Measurements from ENCODE around the gene ZFP91.

The ZFP91 gene

DNA sequence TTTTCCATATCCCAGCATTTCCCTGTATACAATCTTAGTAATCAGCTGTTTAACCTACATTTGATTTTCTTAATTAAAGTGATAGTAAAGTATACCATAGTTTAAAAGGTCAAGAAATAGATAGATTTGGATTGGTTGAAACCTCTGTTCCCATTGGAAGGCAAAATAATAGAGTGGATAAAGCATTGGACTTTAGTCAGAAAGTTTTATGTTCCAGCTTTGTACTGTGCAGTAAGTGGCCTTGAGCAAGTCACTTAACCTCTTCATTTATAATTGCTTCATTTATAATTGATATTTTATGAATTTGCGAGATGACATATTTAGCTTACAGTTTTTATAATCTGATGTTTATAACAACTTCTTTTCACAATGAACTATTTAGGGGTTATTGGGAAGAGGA, 3.6 kb downstream of the ZFP91 start:
- no peak for DNase-seq

DNA sequence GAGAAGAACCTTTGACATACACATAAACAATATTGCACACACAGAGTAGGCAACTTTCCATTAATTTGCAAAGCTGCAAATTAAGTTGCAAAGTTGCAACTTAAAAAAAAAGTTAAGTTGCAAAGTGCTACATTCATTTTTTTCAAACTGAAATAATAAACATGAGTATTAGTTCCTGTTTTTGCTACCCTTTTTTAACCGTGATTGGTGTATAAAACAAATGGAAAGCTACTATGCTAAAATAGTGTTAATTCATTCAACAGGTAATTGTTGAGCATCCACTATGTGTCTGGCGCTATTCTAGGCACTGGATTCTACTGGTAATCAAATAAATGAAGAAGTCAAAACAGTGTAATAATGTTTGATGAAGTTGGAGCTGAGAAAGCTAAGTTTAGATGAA, 8.1 kb downstream of the ZFP91 start:
- no peak for DNase-seq

DNA sequence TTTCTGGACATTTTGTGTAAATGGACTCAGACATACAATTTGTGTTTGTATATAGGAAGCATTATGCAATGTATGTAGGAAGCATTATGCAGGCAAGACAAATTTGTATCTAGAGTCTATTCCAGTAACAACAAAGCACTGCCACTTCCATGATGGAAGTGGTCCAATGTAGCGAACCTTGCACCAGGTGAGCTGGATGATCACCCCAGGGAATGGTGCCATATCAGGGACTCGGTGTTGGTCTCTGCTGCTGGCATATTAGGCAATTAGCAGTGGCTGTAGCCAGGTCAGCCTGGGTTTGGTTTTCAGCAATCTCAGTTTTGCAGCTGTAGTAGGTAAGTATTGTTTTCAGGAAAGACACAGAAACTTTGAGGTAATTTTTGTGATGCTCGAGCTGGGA, 12.8 kb downstream of the ZFP91 start:
- DNase-seq, result no peak

DNA sequence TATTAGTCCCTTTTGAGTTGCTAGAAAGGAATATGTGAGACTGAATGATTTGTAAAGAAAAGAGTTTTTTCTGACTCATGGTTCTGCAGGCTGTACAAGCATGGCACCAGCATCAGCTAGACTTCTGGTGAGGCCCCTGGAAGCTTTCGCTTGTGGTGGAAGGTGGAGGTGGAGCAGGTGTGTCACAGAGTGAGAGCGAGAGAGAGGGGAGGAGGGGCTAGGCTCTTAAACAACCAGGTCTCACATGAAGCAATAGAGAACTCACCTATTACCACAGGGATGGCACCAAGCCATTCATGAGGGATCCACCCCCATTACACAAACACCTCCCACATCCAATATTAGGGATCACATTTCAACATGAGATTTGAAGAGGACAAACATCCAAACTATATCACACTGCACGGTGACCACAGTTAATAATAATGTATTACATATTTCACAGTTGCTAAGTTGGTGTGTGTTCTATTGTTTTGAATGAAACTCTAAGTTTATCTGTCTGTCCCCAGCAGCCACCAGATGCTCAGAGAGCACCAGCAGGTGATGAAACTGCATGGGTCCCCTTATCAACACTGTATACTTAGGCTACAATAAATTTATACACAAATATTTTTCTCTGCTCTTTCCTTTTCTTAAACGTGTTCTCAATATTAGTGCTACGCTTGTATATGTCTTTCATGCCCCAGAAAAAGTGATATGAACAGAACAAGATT, 14.1 kb downstream of the ZFP91 start:
- DNase-seq, result no peak

DNA sequence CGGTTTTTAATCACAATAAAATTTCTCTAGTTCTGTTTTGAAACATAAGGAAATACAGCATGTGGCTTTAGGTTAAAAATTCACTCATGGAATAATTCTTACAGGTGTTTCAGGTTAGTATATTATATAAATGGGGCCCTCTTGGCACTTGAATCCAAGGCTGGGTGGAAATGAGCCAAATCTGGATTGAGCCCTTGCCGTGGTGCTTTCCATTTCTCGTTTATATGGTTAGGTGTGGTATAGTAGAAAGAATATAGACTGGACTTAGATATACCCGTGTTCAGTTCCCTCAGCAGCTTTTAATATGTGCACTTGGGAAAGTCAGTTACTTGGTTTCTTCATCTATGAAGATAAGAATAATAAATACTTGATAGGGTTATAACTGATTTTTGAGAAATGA, 16.0 kb downstream of the ZFP91 start:
- no peak for DNase-seq

DNA sequence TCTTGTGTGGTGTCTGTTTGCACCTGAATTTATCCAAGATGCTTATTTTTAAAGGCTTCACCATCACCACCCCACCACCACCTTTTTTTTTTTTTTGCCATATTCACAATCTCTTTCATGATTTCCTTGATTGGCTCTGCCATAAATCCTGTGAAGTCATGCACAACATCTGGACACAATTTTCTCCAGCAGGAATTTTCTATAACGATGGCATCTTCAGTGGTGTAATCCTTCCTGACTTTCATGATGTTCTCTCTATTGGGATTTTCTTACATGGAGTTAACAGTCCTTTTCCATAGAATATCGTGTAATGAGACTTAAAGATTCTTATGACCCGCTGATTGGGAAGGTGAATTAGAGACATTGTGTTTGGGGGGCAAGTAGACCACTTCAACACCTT, 17.8 kb downstream of the ZFP91 start:
- DNase-seq, result no peak

DNA sequence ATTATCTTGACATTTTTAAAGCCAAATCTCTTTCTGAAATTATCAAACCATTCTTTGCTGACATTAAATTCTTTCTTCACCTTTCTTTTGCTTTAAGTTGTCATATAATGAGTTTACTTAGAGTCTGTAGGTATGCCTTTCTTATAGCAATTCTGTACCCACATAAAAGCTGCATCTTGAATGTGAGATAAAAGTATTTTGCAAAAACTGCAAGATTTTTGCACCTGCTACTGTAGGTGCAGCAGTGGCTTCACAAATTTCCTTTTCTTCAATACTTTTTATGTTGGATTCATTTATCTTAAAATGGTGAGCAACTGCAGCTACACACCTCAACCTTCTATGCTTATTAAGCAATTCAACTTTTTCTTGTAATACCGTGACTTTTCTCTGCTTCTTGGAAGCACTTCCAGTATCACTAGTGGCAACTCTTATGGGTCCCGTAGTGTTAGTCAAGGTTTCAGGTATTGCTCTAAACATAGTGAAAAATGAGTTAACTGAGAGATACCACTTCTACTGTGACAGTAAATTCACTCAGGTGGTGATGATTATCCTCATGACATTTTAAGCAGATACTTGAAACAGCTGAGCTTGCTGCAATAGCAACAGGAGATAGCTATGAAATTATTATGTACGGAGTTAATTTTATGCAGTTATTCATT, 18.8 kb downstream of the ZFP91 start:
- DNase-seq, result no peak

DNA sequence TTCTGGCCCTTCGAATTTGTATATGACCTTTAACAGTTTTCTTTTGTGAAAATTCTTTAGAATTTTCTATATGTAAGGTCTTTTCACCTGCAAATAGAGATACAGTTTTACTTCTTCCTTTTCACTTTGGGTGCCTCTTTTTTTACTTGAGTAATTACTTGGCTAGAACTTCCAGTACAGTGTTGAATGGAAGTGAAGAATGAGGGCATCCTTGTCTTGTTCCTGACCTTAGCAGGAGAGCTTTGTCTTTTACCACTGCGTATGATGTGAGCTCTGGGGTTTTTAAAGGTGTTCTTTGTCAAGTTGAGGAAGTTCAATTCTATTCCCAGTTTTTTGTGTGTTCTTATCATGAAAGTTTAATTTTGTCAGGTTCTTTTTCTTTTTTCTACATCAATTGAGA, 21.6 kb downstream of the ZFP91 start:
- DNase-seq, result no peak

DNA sequence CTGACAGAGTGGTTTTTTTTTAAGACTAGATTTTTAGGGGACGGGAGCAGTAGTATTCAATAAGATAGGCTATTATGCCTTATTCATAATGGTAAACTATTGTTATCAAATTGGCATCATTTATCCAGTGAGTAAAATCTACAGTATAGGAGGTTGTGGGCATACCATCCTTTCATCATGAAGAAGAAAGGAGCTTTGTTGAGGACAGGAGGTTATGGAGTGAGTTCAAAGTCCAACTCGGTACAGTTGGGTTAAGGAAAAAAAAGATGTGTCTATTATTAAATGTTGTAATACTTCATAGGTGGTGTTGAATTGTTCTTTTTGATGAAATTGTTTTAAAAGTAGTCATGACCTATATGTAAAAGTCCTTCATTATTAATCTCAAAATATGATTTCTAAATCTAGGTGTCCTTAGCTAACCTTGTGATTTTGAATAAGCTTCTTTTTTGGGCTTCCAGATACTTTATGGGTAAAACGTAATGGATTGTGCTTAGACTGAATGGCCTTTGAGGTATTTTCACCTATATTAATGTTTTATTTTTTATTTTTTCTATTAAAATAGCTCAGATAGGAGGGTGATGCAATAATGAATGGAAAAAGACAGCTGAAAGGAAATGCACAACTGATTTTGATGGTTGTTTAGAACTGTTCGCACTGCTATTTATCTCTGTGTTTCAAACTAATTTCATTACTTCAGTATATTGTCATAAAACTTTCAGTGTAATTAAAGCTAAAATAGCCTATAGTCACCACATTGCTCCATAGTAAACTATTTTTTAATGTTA, 28.3 kb downstream of the ZFP91 start:
- no peak for DNase-seq

DNA sequence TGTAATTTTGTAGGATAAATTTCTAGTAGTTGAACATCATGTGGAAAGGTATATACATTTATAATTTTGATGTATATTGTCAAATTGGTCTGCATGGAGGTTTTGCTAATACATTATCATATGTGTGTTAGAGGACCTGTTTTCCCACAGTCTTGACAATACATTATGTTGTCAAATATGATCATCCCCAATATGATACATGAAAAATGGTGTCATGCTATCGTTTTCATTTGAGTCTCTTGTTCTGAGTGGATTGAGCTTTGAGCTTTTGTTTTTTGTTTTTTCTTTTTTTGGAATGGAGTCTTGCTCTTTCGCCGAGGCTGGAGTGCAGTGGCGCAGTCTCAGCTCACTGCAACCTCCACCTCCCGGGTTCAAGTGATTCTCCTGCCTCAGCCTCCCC, 29.5 kb downstream of the ZFP91 start:
- DNase-seq, result no peak

DNA sequence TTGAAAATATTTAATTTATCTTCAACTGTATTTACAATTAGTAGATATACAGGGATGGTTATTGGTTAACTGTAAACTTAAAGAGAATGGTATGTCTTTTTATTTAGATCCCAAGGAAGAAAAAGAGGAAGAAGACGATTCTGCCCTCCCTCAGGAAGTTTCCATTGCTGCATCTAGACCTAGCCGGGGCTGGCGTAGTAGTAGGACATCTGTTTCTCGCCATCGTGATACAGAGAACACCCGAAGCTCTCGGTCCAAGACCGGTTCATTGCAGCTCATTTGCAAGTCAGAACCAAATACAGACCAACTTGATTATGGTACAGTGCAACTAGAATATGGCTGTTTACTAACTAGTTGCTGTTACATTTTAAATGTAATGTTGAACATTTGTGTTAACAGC, 30.9 kb downstream of the ZFP91 start:
- DNase-seq, result no peak

DNA sequence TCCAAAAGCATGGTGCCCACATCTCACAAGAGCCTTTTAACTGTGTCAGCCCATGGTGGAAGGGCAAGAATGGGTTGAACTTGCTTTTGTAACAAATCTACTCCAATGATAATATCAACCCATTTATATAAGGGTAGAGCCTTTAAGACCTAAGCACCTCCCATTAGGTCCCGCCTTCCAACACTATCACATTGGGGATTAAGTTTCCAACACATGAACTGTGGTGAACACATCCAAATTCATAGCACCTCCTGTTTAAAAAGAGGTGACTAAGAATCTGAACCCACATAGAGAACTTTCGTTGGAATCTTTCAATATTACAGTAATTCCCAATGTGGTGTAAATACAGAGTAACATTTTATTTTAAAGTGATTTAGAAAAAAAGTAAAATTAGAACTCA, 34.4 kb downstream of the ZFP91 start:
- DNase-seq, result no peak

DNA sequence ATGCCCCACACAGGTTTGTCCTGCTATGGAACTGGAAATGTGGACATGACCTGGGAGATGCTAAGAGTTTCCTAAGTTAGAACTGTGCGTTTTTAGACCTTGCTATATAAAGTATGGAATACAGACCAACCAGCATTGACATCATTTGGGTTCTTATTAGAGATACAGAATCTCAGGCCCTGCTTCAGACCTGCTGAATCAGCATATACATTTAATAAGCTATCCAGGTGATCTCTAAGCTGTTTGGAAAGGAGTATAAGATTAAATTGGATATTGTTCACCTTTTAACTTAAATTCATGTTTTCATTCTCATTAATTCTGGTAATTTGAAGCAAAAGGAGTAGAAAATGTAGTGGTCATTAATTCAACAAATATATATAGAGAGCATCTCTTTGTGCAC, 36.7 kb downstream of the ZFP91 start:
- DNase-seq, result no peak

DNA sequence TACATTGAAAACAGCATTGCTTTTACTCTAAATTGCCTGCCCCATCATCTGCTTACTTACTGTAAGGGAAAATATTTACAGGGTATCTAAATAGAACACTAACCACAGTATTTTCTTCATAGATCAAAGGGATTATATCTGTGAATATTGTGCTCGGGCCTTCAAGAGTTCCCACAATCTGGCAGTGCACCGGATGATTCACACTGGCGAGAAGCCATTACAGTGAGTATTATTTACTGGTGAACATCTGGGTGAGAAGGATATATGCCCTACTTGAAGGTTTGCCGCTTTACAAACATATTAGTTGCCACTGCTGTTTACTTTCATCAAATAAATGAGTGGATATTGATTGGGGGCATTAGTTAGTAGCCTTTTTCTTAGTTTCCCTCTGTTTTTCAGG, 37.7 kb downstream of the ZFP91 start:
- peak; percentile 51 for DNase-seq

DNA sequence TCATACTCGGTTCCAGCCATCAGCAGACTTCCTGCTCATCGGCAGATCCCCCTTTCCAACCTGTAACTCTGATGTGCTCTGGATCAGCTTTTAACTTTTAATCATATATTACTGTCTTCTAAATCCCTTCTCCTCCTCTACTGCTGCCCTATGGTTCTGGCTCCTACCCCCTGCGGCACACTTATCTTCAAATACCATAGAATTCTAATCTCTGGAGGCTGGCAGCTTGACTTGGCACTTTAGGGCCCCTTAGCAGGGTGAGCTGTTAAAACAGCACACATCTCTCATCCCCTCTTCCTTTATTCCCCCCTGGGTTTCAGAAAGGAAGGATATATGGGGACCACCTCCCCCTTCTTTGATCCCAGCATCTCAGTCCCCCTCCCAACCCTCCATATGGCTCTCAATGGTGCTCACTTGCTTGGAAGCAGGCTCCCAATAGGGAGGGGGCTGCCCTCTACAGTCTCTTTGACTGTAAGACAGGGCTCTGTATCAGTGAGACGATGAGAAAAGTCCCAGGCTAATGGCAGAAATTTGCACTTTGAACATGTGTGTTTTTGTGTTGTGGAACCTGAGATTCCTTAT, 39.2 kb downstream of the ZFP91 start:
- no peak for DNase-seq

DNA sequence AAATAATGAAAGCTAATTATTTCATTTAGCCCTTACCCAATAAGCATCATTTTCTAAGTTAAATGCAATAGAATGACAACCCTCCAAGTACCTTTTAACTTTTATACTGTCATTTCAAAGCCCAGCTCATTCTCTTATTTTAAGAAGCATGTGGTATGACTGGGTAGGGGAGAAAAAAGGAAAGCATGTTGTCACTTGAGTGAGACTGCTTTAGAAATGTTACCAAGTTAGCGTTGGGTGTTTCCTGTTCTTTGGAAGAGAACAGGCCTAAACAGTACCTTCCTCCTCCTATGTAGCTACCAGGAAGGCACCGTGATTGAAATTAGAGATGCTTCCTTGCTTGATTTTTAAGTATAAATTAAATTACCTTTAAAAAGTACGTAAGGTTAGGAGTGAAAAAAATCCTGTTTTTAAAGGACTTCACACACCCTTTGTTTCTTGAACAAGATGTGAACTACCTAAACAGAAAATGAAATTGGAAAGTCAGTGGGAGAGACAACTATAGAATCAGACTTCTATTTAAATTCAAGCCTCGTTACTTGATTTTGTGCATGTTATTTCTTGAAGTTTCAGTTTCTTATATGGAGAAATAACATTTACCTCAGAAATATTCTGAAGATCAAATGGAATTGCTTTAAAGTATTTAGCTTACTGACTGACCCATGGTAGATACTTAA, 42.9 kb downstream of the ZFP91 start:
- DNase-seq, result no peak

DNA sequence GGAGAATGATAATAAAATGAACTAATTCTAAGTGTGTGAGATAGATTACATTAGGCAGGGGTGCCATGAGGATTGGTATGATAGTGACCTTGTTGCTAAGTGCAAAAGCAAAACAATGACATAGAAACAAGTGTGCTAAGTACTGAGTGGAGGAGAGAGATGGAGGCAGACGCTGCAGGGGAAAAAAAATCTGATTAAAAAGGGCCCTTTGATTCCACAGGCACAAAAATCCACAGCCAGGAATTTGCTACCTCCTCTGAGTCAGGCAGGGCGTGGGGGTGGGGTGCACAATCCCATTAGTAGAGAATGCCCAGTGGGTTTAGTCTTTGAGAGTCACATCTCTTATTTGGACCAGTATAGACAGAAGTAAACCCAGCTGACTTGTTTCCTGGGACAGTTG, 43.5 kb downstream of the ZFP91 start, which contains the start of gene CNTF:
TSS of gene CNTF (plus strand) at position 322 of the 400 bp plus-strand sequence. CDS start 88 bp downstream, outside the sequence.
- DNase-seq, result peak; percentile 38

DNA sequence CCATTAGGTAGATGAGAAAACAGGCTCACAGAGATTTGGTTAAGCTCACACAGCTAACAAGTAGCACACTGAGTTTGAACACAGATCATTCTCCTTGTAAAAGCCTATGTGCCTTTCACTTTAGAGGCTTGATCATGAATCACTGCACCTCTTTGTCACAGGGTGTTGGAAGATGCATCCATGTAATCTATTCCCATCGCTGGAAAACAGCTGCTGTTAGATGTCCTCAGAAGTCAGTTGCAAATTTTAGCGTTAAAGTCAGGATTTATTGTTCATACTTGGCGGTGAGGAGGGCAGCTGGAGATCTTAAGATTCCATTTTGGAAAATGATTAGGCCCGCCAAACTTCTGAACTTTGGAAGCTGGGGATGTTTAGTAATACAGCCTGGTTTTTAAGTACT, 46.2 kb downstream of the ZFP91 start:
- DNase-seq, result no peak

DNA sequence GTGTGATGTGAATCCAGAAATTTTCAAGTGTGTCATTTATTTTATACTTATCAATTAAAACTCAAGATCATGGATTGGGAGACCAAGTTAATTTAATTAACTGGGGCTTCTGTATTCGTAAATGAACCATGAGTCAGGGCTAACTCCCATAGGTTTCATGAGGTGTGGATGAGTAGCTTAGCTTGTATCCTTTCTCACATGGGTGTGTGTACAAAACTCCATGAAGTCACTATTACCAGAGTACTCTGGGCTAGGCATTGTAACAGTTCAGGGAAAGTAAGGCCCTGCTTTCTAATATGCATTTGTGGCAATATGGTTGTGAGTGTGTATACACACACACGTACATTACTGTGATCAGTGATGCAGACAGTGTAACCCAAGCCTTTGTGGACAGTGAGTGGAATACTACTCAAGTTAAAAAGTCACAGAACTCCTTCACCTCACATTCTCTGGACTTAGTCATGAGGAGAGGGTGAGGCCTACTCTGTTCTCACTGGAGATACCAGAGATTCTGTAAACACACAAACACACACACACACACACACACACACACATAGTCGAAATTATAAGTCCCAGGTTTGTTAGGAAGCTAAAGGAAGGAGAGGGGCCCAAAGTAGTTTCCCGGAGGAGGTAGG, 47.1 kb downstream of the ZFP91 start:
- DNase-seq, result no peak

DNA sequence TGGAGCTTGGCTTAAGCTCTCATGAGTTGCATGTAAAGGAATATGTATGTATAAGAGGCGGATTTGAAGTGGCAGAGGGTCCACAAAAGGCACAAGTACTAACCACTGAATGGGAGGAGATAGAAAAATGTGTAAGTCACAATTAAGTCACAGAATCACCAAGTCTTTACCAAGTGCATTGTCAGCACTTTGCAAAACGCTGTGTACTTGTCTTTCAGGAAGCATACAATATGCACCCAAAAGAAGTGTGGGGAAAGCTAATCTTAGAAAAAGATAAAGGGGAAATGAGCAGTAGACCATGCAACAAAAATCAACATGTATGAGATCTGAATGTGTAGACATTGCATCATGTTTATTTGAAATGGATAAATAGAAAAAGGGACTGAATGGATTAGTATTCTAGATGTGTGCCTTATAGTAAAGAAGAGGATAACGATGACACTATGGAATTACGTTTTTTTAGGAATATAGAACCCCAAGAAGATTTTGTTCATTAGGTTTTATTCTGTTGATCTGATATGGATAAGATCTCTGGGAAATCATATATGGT, 48.1 kb downstream of the ZFP91 start:
- DNase-seq, result no peak

DNA sequence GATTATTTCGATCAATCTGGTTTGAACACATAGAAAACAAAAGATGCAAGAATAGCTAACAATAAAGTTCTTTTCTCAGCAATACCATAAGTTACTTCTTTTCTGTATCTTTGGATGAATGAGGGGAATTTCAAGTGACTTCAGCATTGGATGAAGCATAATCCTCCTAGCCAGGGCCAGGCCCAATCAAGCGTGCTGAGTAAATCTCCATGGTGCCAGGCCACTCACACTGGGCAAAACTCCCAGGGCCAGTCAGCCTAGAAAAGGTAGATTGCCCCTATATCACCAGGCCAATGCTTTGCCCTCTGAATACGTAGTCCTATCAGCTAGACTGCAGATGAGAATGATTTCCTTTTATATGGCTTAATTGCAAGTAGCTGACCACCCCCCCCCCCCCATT, 49.6 kb downstream of the ZFP91 start:
- DNase-seq, result no peak

DNA sequence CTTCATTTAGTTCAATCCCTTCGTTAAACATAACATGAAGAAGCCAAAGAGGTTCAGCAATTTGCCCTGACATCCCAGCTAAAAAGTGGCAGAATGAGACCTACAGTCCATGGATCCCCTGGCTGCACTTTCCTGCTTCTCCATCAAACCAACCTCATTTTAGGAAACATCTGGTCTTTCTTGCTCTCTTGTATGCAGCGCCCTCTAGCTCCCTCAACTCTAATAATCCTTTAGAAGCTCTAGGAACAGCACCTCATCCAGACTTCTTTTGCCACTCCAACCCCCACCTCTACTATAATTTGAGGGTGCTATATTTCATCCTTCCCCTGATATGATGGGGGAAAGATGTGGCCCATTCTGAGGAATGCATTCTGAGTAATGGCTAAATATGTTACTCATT, 51.0 kb downstream of the ZFP91 start:
- peak; percentile 52 for DNase-seq
